LNCAP (cell line): ENCODE results near the gene RPL22.

Source experiments
- CTCF ChIP-seq: fragments of 450-650 bp; IDR thresholded peaks from 2 replicates; pipeline ENCODE4 v1.5.1; 2017; ENCODE audit warnings: mild to moderate bottlenecking

Gene RPL22

GRCh38 chr1:6244401-6245049, 45.1 kb upstream of the RPL22 start:
- no peak for TF ChIP-seq CTCF

GRCh38 chr1:6243993-6244392, 44.6 kb upstream of the RPL22 start, which contains the start of gene HES3:
Gene HES3 (plus strand): TSS chr1:6244179. CDS start chr1:6244366, 187 bp downstream.
- no peak for TF ChIP-seq CTCF

- TF ChIP-seq CTCF: no peak
Measured at GRCh38 chr1:6243053-6243834, 43.8 kb upstream of the RPL22 start.

- TF ChIP-seq CTCF: no peak
Measured at GRCh38 chr1:6241887-6242740, 42.7 kb upstream of the RPL22 start.

GRCh38 chr1:6241107-6241886, 41.9 kb upstream of the RPL22 start:
- TF ChIP-seq CTCF: no peak

- TF ChIP-seq CTCF: no peak
Measured at GRCh38 chr1:6239950-6240768, 40.8 kb upstream of the RPL22 start.
